NCI-H187 (cell line): ENCODE data around the gene EPHB2.

Source experiments
- DNase-seq, 2 experiments: peaks; one replicate each; lab custom pipeline; 2025; lab: John Stamatoyannopoulos, UW

Gene EPHB2

DNA sequence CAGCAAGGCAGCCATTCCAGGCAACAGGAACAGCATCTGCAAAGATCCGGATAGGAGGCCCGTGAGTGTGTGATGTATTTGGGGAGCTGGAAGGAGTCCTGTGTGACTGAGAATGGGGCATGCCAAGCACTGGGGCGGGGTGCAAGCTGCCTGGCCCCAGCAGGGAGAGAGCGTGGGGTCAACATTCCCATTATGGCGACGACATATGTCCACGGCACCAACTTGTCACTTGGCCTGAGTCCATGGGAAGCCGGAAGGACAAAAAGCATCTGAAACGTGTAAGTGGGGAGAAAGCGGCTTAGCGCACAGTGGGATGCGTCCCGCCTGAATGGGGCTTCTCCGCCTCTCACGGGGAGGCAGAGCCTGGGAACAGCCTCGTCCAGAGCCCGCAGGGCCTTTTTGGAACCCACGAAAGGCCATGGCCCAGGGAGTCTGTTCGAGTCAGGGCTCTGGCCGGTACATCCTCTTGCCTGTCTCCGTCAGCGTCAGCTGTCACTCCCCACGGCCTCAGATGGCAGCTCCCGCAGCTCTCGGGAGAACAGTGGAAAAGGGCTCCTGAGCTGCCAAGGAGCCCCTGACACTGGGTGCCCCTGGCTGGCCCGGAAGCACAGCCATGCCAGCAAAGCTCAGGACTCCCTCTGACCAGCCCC, 12.4 kb downstream of the EPHB2 start:
- DNase-seq, result no peak

- DNase-seq, result no peak
These were observed 17.2 kb downstream of the EPHB2 start for GRCh38 chr1:22727873-22728272.

GRCh38 chr1:22728751-22729399, 18.2 kb downstream of the EPHB2 start:
- DNase-seq, result no peak

DNA sequence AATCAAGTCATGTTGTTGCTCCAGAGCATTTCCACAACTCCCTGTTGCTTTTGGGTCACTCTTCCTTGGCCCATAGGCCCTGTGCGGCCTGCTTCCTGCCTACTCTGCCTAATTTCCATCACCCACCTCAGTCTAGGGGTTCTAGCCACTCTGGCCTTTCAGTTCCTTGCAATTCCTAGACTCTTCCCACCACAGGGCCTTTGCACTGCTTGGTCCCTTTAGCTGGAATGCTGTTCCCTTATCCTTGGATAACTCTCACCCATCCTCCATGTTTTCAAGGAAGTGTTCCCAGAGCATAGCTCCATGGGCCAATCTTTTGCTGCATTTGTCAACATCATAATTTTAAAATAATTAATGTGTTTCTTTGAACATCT, 18.7 kb downstream of the EPHB2 start:
- no peak for DNase-seq

- no peak for DNase-seq
These were observed 19.3 kb downstream of the EPHB2 start for GRCh38 chr1:22729912-22730311.

- DNase-seq, result no peak
These were observed 21.5 kb downstream of the EPHB2 start for GRCh38 chr1:22731924-22732720.

- no peak for DNase-seq
These were observed 23.0 kb downstream of the EPHB2 start for GRCh38 chr1:22733643-22734042.

- no peak for DNase-seq
These were observed 26.0 kb downstream of the EPHB2 start for GRCh38 chr1:22736501-22737080.

DNA sequence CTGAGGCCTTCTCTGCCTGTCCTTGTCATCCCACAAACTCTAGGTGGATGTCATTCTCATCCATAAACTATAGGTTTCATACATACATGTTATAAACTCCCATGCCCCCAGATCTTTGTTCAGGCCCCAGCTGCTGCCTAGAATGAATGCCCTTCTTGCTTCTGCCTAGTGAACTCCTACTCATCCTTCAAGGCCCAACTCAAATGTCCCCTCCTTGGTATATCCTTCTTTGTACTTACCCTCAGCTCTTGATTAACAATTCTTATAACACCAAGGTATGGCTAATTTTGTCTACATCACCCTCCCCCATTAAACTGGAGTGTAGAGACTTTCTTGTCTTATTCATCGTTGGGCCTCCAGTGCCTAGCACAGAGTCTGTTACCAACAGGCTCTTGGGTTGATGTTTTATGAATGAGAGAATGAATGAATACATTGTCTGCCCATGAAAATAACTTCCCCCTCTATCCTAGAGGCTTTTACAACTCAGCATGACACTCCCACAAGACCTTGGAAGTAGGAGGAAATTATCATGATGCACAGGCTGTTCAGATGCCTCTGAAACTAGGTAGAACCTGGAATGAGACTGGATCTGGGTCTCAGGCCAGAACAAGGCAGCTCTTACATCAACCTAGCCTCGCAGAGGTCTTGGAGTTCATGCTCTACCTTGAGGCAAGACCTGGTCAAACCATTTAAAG, 26.9 kb downstream of the EPHB2 start:
- no peak for DNase-seq

- no peak for DNase-seq
These were observed 27.4 kb downstream of the EPHB2 start for GRCh38 chr1:22738069-22738435.

DNA sequence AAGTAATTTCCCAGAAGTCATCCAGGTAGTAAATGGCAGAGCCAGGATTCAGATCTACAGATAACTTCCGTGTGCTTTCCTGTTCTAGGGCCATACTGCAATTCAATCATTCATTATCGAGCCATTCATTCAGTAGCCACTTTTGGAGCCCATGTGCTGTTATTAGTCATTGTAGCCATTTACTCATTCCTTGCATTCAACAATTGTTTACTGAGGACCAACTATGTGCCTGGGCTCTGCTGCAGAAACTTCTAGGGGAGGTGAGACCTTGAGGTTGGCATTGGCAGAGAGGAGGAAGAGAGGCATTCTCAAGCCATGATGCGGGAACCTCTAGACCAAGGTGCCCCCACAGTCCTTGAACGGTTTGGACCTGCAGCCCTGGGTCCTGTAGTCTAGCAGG, 27.9 kb downstream of the EPHB2 start:
- no peak for DNase-seq

- no peak for DNase-seq
These were observed 29.2 kb downstream of the EPHB2 start for GRCh38 chr1:22739648-22740385.

DNA sequence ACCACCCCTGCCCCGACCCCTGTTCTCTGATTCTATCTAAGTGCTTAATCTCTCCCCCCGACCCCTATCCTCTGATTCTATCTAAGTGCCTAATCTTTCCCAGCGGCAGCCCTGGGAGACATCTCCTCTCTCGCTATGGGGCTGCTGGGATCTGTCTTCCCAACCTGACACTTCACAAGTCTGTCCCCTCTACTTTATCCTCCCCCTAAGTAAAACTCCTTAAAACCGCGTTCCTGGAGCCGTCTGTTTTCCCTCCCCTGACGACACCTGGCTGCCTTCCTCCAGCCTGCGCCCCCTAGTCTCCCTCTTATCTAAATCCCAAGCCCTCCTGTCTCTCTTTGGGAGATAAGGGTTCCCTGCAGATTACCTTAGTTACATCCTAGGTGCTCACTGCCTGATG, 30.5 kb downstream of the EPHB2 start:
- no peak for DNase-seq

DNA sequence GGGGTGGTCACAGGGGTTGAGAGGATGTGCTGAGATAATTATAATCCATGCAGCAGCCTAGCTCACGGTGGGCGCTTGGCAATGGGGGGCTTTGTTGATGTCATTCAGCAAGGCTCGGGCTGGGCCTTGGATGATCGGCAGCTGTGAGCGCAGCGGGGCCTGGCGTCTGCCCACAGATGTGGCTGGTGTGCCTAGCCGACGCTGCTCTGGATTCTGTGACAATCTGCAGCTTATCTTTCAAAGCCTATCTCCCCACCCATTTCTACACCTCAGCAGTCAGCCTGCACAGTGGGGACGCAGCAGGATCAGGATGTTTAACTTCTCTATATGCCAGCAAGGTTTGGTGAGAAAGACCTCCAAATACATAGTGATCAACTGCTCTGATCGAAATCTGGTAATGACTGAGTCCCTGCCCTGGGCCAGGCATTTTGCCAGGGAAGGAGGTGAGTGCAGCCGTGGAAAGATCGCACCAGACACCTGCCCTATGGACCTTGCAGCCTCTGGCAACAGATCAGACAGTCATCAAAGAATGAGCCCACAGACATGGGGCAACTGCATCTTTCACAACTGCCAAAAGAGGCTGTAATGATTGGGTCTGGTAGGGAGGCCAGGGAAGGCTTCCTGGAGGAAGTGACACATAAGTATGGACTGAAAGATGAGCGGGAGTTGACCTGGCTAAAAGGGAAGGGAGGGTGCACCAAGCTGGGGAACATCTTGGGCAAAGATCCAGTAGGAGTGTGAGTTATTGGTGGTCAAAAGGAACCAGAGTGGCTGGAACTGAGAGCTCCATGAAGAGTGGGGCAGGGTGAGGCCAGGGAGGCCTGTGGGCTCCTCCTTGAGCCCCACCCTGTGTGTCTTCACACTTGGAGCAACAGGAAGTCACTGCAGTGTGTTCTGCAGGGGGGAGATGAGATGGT, 35.3 kb downstream of the EPHB2 start:
- DNase-seq, result no peak

DNA sequence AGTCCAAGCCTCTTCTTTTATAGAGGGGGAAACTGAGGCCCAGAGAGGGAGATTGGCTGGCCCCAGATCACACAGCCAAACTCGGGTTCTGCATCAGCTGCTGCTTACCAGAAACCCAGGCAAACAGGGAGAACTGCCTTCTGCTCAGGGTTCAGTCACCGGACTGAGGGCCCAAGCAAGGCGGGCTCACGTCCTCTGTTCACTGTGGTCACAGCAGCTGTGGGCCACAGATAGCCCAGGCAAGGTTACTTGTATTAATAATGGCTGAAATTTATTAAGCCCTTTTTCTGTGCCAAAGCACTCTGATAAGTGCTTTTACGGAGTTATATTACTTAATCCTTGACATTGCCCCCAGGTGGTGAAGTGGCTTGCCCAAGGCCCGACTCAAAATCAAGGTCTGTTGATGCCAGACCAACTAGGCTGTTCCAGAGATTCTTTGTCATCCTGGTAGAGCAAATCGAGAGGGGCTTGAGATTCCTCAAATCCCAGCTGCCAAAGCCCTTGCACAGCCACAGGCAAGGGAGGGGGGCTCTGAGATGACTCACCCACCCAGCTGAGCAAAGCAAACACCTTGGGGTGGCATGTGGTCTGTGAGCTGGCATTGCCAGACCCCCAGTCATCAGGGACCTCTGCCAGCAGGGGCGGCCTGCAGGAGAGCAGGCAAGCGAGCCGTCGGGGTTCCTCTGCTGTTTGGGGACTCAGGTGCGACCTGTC, 36.5 kb downstream of the EPHB2 start:
- no peak for DNase-seq

DNA sequence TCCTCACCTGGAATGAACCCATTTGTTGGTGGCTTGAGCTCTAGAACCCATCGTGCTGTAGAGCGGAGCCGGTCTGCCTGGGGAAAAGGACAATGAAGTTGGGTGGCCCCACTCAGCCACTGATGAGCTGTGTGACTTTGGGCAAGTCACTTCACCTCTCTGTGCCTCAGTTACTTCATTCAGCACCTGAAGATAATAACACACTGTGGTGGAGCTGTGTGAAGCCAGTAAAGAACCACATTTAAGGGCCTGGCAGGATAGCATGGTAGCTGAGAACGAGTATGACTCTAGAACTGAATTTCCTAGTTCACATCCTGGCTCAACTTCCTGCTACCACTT, 37.1 kb downstream of the EPHB2 start:
- DNase-seq, result no peak

DNA sequence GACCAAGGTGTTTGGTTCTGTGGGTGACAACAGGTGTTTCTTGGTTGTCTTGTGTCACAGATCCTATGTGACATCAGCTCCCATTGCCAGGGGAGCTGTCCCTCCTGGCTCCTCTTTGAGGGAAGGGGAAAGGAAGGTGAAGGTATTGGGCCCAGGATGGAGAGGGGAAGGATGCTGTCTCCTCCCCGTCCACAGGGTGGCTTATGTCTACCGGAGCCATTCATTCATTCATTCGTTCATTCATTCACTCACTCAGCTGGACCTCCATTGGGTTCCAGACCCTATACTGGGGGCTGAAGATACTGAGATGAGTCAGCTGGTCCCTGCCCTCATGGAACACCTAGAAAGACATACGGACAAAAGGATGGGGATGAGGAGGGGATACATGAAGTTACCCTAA, 38.9 kb downstream of the EPHB2 start:
- no peak for DNase-seq

- no peak for DNase-seq
These were observed 39.5 kb downstream of the EPHB2 start for GRCh38 chr1:22749919-22750684.

- no peak for DNase-seq
These were observed 40.0 kb downstream of the EPHB2 start for GRCh38 chr1:22750685-22751051.
